HG03460 (cell line): ENCODE data around the gene TUBGCP6.

ENCODE experiments used
- ATAC-seq: cut with Tn5 transposase; IDR thresholded peaks from one replicate; pipeline ENCODE4 v1.9.1; 2021; ENCODE audit not compliant: unreplicated experiment

The TUBGCP6 gene

DNA sequence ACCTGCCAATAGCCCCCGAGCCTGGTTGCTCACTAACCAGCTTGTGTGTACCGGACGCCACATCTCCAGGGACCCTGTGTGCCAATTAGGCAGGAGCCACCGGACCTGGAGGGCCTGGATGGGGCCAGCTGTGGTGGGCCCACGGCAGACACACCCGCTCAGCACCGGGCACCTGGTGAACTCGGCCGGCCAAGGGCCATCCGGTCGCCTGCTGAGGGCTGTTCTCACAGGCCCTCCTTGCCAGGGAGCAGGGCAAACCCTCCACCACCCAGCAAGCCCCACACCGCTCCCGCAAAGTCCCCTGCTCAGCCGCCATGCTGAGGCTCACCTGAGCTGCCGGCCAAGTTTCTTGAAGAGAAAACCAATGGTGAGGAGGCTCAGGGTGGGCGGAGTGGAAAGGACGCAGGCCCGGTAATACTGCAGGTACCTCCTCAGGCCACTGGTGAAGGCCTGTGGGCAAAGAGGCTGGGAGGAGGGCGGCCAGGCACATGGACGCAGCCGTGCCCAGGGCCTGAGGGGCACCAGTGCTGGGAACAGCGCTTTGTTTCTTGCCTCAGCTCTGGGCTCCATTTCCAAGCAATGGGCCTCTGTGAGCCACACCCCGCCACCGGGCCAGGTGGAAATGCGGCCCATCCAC lies 17.1 kb downstream of the TUBGCP6 start:
- no peak for ATAC-seq

DNA sequence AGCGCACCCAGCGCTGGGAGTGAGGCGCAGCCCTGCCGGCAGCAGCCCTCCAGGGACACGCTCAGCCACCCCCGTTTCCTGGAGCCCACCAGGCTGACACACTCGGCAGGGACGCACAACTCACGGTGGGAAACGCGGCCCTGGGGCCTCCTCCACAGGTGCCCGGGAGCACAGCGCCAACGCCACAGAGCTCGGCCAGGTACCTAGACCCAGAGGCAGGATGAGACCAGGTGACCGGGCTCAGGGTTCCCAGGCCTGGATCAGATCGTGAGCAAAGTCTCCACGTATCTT lies 18.0 kb downstream of the TUBGCP6 start:
- ATAC-seq, result no peak

DNA sequence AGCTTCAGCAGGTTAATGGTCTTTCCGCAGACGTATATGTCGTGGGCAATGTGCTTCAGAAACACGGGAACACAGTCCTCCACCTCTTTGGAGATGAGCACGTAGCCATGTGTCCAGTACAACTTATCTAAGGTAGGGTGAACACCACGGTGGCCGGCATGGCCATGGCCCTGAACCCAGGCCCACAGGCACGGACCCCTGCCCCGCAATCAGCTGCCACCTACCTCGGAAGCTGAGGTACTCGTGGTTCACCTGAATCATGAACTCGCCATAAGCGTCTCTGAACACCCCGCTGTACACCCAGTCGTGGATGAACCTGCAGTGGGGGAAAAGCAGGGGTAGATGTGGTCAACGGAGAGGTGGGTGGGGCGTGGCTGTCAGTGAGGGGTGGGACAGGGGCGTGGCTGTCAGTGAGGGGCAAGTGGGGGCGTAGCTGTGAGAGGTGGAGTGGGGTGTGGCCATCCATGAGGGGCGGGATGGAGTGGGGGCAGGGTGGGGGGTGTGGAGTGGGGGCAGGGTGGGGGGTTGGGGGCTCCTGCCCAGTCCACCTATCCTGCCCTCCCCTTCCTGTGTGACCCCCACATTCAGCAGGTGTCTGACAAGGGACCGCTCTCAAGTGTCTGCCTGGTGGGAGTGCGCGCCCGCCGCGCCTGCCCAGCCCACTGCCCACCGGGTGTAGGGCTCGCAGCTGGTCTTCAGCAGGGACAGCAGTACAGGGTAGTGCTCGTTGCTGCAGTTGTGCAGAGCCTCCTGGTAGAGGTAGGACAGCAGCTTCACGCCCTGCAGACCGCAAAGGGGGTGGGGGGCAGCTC lies 18.6 kb downstream of the TUBGCP6 start:
- no peak for ATAC-seq

DNA sequence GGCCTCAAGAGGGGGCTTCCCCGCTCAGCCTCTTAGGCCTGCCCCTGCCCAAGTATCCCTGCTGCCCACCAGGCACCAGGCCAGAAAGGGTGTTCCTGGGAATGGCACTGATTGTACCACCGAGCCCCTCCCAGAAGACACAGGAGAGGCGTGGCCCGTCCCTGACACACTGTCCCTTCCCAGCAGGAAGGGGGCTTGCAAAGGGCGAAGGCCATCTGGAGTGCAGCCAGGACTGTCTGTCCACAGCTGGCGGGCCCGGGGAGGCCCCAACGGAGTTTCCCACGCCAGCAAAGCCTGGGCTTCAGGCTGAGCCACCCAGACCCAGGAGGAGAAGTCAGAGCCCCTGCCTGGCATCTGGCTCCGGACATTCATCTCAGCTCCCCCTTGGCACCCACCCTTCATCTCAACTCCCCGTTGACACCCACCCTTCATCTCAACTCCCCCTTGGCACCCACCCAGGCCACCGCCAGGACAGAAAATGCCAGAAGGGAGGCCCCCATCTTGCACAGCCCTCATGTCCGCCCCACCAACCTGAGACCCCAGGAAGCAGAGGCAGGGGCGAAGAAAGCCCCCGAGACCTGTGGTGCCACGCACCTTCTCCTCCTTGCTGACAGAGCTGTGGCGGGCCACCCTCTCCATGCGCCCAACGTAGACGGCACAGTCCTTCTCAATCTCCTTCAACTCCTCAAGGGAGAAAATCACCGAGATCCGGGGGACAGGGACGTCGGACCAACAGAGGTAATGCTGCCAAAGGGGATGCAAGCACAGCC lies 19.4 kb downstream of the TUBGCP6 start:
- no peak for ATAC-seq

DNA sequence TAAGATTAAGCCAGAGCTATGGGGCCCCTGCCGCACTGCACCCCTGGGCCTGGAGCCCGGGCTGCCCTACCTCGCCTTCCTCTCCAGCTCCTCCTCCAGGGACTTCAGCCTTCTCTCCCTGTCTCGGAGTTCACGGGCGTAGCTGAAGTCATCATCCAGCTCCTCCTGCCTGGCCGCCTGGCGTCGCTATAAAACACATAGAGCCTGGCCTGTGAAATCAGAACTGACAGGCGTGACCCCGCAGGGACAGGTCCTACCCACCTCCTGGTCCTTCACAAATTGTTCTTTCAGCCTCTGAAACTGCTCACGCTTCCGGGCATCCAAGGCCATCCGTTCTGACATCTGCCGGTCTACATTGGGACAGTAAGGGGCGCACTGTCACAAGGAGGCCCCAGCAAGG lies 20.8 kb downstream of the TUBGCP6 start:
- ATAC-seq, result no peak

DNA sequence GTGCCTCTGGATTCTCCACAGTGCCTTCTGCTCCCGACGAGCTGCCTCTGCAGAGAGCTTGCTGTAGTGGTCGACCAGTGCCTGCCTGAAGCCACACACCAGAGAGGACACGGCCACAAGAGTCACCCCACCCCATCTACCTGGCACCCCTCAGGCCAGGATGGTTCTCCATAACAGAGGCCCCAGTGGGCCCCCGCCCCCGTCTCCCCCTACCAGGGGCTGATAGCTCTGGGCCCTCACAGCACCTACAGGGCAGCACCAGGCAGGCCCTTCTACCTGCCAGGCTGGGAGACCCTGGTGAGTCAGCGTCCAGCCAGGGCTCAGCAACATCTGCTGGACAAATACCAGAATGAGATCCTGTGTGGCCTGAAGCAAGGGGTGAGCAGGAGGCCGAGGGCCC lies 22.3 kb downstream of the TUBGCP6 start:
- ATAC-seq, result no peak

DNA sequence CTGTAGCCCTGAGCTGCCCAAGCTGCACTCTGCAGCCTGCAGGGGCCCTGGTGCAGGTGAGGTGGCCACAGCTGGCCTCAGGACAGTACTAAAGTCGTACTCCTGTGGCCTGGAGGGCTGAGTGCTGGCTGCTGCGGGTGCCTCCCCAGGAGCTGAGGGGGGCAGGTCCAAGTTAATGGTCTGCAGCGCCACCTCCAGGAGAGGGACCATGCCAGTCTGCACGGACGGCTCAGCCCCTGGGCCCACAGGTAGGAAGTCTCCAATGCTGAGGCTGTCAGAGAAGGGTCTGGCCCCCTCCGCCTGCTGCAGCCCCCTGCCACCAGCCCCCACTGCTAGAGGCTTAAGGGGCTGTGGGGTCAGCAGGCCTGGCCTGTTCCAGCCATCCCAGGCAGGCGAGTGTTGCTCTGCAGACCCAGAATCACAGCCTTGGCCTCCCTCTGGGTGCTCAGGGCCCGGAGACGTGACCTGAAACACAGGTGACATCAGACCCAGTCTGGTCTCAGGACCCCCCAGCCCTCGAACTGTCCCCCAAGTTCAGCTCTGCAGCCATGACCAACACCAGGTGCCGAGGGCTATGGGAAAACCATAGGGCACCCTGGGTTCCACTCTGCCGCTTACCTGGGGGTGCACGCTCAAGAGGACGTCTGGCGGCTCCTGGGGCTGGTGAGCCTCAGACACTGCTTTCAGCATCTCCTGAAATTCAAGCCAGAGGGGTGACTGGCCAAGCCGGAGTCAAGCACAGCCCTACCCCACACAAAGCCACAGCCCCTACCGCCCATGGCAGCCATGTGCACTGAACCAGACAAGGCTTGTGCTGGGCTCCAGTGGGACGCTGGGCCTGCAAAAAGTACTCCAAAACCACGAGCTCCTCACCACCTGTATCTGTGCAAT lies 23.2 kb downstream of the TUBGCP6 start:
- no peak for ATAC-seq

DNA sequence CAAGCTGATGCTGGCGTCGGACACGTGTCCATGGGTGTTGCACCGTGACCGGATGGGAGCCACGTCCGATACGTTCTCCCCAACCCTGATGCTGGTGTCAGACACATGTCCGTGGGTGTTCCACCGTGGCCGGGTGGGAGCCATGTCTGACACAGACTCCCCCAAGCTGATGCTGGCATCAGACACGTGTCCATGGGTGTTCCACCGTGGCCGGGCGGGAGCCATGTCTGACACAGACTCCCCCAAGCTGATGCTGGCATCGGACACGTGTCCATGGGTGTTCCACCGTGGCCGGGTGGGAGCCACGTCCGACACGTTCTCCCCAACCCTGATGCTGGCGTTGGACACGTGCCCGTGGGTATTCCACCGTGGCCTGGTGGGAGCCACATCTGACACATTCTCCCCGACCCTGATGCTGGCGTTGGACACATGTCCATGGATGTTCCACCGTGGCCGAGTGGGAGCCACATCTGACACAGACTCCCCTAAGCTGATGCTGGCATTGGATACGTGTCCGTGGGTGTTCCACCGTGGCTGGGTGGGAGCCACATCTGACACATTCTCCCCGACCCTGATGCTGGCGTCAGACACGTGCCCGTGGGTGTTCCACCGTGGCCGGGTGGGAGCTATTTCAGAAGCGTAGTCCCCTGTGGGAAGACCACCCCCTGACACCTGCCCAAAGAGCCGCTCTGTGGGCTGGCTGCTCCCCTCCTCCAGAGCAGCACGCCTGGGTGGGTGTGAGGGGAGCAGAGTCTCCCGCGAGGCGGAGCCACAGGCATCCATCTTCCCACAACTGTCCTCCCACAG lies 24.0 kb downstream of the TUBGCP6 start:
- no peak for ATAC-seq

DNA sequence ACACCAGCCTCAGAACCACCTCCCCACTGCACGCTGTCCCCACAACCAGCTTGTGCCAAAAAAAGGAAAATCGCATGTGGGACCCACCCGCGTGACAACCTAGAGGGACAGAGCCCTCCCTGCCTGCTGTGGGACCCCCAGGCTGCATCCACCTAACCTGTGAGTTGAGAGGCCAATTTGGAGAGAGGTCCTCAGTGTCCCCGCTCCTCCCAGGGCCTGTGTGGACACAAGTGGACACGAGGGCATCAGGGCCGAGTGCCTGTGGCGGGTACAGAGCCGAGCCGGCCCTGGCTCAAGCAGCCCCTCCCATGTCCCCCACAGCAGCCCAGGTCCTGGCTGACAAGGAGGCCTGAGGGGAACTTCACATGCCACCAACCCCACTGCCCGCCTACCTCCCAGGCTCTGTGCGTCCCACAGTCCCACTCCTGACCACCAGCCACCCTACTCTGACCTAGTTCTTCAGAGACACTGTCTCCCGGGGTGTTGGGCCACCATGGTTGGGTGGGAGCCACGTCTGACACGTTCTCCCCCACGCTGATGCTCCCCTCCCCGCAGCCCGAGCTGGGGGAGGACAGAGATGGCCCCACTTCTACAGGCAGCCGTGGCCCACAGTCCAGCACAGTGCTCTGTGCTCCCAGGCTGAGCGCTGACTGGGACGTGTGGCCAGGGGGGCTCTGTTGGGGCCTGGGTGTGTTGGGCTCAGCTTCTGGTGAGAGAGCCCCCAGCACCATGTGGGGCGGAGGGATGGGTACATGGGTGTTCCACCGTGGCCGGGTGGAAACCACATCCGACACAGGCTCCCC lies 24.8 kb downstream of the TUBGCP6 start:
- no peak for ATAC-seq

DNA sequence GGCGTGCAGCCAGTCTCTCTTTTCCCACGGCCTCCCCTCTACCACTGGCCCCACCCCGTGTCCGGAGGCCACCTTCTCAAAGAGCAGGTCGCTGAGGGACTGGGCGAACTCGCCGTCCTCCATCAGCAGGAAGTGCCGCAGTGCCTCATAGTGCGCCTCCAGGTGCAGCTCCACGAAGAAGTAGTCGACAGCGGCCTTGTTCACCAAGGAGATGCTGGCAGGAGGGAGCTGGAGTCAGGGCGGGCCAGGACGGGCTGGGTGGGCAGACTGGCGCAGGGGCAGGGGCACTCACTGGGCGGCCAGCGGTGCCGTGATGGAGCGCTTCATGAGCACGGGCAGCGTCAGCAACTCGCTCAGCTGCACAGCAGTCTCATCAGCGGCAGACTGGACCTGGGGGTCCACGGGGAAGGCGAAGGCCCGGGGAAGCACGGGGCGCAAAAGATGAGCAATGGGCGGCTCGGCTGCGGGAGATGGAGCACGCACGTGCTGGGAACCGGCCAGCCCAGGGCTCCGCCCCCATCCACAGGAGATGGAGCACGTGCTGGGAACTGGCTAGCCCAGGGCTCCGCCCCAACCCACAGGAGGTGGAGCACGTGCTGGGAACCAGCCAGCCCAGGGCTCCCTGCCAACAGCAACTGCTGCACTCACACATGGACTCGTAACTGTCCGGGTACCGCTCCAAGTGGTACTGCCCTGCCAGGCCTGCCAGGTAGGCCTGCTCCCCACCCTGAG lies 25.7 kb downstream of the TUBGCP6 start:
- no peak for ATAC-seq

DNA sequence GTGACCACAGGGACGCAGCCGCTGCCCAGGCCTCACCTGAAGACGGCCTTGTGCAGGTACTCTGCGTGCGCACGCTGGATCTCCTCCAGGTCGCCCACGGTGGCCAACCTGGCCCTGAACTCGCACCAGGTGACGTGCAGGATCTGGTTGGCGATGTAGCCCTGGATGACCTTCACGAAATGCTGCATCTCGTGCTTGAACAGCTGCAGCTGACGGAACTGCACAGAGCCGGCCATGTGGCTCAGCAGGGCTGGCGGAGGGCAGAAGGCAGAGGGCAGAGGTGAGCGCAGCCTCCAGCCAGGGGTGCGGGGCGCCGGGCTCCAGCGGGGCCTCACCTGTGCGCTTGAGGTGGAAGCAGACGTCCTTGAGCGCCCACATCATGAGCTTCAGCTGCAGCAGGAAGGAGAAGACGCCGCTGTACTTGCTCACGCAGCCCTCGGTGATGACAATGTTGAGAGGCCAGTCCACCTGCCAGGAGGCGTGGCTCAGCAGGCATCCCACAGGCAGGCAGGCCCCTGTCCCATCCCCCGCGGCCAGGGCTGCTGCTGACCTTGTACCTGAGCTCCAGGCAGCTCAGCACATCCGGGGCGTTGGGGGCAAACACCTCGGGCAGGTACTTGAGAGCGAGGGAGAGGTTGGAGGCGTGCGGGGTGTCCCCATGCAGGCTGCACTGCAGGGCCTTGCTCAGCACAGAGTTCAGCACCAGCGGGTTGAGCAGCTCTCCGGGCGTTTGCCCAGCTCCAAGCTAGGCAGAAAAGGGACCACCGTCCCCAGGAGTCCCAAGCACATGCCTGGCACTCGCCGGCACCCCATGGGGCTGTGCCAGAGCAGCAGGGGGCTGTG lies 26.4 kb downstream of the TUBGCP6 start:
- no peak for ATAC-seq

DNA sequence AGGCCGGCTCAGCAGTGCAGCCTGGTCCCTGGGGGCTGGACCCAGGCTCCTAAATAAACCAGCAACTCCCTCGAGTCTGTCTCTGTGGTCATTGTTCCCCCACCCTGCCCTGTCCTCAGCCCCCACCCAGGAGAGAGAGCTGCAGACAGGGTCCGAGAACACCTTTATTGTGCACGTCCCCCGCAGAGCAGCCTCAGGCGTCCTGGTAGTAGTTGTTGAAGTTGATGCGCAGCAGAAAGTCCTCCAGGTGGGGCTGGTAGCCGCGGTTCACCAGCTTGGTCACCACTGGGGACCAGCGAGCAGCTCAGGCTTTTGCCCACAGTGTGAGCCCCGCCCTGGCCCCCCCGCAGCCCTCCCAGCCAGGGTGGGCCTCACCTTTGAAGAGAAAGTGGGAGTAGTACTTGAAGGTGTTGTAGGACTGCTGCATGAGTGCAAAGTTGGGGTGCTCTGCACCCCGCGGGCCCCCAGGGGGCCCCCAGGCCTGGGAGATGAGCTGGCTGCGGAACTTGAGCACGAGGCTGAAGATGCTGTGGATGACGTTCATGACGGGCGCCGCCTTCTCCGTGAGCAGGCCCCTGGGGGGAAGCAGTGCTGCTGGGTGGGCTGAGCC lies 27.2 kb downstream of the TUBGCP6 start:
- no peak for ATAC-seq

DNA sequence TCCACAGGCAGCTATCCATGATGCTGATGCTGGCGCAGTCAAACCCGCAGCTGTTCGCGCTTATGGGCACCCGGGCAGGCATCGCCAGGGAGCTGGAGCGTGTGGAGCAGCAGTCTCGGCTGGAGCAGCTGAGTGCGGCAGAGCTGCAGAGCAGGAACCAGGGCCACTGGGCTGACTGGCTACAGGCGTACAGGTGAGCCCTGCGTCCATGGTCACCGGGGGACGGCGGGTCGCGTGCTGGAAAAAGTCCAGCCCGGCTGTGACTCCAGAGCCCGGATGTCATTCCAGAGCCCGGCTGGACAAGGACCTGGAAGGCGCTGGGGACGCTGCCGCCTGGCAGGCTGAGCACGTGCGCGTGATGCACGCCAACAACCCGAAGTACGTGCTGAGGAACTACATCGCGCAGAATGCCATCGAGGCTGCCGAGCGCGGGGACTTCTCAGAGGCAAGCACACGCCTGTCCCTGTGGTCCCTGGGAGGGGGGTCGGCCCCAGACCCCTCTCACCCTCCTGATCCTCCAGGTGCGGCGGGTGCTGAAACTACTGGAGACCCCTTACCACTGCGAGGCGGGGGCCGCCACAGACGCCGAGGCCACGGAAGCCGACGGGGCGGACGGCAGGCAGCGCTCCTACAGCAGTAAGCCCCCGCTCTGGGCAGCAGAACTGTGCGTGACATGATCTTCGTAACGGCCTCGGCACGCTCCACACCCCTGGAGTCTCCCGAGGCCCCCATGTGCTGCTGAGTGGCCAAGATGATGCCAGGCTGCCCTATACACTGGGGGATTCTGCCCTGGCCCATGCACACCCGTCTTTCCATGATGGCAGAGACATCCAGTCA lies 27.9 kb downstream of the TUBGCP6 start:
- no peak for ATAC-seq

DNA sequence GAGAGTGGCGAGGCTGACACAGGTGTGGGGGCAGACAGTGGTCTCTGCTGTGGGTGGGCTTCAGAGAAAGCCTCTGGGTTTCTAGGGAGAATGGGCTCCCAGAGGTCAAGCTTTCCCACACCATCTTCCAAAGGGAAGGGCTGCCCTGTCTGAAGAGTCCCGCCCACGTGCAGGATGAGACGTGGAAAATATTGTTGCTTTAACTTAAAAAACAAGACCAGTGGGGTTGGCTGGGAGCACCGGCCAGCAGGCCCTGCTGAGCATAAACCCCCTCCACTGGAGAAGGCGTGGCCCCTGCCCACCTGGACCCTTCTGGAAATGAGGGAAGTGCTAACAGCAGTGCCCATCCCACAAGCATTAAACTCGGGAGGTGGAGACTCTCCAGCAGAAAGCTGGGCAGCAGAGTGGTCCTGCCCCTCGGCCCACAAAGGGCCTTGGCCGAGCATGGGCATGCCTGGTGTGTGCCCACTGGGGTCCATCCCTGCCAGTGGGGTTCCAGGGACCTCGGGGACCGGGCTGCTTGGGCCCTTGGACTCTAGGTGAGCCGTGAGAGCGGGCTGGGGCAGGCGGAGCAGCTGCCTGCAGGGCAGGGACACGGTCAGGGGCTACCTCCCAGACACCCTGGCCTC lies 28.7 kb downstream of the TUBGCP6 start:
- ATAC-seq, result no peak

DNA sequence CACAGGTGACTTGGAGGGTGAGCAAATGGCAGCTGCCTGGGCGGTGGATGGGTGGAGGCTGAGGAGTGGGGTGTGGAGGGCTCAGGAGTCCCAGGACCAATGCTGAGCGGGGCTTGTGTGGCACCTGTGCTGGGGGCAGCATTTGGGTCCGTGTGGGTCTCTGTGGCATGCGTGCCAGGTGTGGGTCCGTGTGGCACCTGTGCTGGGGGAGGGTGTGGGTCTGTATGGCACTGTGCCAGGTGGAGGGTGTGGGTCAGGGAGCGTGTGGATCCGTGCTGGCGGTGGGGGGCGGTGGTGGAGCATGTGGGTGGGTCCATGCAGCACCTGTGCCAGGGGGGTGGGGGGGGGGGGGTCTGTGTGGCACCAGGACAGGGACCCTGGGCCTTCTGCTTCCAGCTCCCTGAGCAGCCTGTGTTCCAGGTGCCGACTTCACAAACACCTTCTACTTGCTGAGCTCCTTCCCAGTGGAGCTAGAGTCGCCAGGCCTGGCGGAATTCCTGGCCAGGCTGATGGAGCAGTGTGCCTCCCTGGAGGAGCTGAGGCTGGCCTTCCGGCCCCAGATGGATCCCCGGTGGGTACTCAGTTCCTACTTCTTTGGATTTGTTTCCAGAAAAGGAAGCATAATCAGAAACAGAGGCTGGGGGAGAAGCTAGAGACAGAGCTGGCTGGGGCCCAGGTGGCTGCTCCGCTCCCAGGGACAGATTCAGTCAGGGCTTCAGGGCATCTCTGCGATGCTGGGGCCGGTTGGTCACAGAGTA lies 29.3 kb downstream of the TUBGCP6 start:
- ATAC-seq, result no peak
